ENCODE data around the gene FYCO1.

DNA sequence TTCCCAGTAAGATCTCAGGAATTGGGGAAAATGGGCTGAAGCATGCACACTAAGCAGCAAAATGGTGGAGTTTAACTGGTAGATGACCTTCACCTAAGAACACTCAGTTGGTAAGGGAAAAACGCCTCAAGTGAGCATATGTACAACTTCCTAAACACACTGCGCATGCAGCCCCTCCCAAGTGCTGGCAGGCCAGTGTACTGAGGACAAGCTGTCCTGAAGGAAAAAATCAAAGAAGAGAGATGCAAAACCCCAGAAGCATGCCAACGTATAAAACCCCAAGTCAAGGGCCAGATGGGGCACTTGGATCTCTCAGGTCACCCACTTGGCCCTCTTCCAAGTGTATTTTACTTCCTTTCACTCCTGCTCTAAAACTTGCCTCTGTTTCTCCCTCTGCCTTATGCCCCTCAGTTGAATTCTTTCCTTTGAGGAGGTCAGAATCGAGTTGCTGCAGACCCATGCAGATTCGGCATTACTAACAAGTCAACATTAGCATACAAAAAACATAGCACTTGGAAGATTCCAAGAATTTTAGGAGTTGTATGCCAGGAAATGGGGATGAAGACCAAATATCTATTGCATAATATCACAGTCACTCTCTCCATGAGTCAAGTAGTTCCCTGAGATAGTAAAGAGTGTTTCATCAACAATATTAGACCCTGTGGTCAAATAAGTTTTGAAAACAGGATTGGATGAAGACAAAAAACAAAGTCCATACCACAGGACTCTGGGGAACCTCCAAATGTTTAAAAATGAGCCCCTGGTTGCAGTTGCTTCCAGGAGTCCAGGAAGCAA lies 10.8 kb upstream of the FYCO1 start:
- TF ChIP-seq GATA2 (IDR thresholded peaks at IDR 0.05; ENCODE audit: low read depth, low read length) (no peak), GATA3 (IDR thresholded peaks at IDR 0.05; ENCODE audit: low read depth, low read length) (no peak)
